SK-N-MC (cell line): ENCODE results near the gene KCNC4.

Experiments used
- EZH2 ChIP-seq: fragments of 200-600 bp; sonication (generic); IDR thresholded peaks from one replicate; pipeline ENCODE4 v1.6.1; 2017; ENCODE audit warnings: antibody characterized with exemption
- POLR2AphosphoS5 ChIP-seq: IDR thresholded peaks from 2 replicates; pipeline ENCODE4 v1.6.1; 2012; ENCODE audit warnings: mild to moderate bottlenecking, low read depth, low read length, borderline replicate concordance

GRCh38 chr1:110220324-110220723 lies 10.2 kb downstream of the KCNC4 start:
- no peak for TF ChIP-seq EZH2
- TF ChIP-seq POLR2AphosphoS5: no peak
